ENCODE results near the gene SCOC.
A peak's percentile ranks its signal among the peaks of the same experiment; 100 is the strongest.

The SCOC gene

GRCh38 chr4:140373328-140374129 lies at the start of gene SCOC:
SCOC (plus strand) TSS chr4:140373646; CDS start chr4:140379171, 5,525 bp downstream.
- Mint-ChIP-seq H3K27me3 (ENCODE audit: low read depth) (no peaks in the 10 kb centered on the region), H3K27ac (peak within 1 kb of the TSS in 2 of 3 experiments; percentile 73 to 93), H3K9me3 (no peaks in the 10 kb centered on the region), H3K36me3 (ENCODE audit: low read depth) (no peaks in the 10 kb centered on the region), H3K4me1 (peaks cover 46% of the 10 kb centered on the region), H3K4me3 (peak within 1 kb of the TSS in 2 of 3 experiments; percentile 94 to 95)
- TF ChIP-seq, protein P1, sequence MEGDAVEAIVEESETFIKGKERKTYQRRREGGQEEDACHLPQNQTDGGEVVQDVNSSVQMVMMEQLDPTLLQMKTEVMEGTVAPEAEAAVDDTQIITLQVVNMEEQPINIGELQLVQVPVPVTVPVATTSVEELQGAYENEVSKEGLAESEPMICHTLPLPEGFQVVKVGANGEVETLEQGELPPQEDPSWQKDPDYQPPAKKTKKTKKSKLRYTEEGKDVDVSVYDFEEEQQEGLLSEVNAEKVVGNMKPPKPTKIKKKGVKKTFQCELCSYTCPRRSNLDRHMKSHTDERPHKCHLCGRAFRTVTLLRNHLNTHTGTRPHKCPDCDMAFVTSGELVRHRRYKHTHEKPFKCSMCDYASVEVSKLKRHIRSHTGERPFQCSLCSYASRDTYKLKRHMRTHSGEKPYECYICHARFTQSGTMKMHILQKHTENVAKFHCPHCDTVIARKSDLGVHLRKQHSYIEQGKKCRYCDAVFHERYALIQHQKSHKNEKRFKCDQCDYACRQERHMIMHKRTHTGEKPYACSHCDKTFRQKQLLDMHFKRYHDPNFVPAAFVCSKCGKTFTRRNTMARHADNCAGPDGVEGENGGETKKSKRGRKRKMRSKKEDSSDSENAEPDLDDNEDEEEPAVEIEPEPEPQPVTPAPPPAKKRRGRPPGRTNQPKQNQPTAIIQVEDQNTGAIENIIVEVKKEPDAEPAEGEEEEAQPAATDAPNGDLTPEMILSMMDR (IDR thresholded peaks at IDR 0.05; ENCODE audit: unreplicated experiment in 3 of 3): no peak

GRCh38 chr4:140326395-140326993 lies 47.0 kb upstream of the SCOC start:
- Mint-ChIP-seq H3K4me3 (no peak overlapping the region), H3K36me3 (ENCODE audit: low read depth) (no peaks in the 10 kb centered on the region), H3K9me3 (peaks cover 15% of the 10 kb centered on the region), H3K27ac (no peak overlapping the region), H3K4me1 (no peaks in the 10 kb centered on the region), H3K27me3 (ENCODE audit: low read depth) (no peaks in the 10 kb centered on the region)
- TF ChIP-seq, protein P1 (IDR thresholded peaks at IDR 0.05; ENCODE audit: unreplicated experiment in 3 of 3): peak; percentile 66 to 74 (median 71)

GRCh38 chr4:140330311-140330900 lies 43.0 kb upstream of the SCOC start:
- Mint-ChIP-seq H3K4me1 (no peaks in the 10 kb centered on the region), H3K27ac (no peak overlapping the region), H3K27me3 (ENCODE audit: low read depth) (no peaks in the 10 kb centered on the region), H3K36me3 (ENCODE audit: low read depth) (no peaks in the 10 kb centered on the region), H3K4me3 (no peak overlapping the region), H3K9me3 (no peaks in the 10 kb centered on the region)
- TF ChIP-seq, protein P1 (IDR thresholded peaks at IDR 0.05; ENCODE audit: unreplicated experiment in 3 of 3): peak; percentile 47 to 62 (median 55)

DNA sequence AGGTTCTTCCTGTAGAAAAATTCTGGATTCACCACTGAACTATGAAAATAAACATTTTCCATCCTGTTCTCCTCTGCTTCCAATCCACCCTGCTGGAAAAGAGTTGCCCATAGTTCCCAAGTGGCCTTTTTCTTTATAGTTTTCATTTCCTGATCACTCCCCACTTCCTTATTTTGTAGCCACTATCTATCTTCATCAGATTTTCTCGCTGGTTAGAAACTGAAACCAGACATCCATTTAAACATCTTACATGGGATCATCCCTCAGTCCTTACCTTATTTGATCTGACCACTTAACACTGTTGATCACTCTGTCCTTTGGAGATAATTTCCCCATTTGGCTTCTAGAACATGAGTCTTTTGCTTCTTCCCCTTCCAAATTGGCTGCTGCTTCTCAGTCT lies 42.2 kb upstream of the SCOC start:
- TF ChIP-seq, protein P1 (IDR thresholded peaks at IDR 0.05; ENCODE audit: unreplicated experiment in 3 of 3): no peak
- Mint-ChIP-seq H3K4me3 (no peak overlapping the region), H3K27ac (no peak overlapping the region), H3K36me3 (ENCODE audit: low read depth) (no peaks in the 10 kb centered on the region), H3K4me1 (no peaks in the 10 kb centered on the region), H3K27me3 (ENCODE audit: low read depth) (no peaks in the 10 kb centered on the region), H3K9me3 (no peaks in the 10 kb centered on the region)

GRCh38 chr4:140331876-140332275 lies 41.6 kb upstream of the SCOC start:
- Mint-ChIP-seq H3K27me3 (ENCODE audit: low read depth) (no peaks in the 10 kb centered on the region), H3K4me1 (no peaks in the 10 kb centered on the region), H3K36me3 (ENCODE audit: low read depth) (no peaks in the 10 kb centered on the region), H3K4me3 (no peak overlapping the region), H3K27ac (no peak overlapping the region), H3K9me3 (no peaks in the 10 kb centered on the region)
- TF ChIP-seq, protein P1 (IDR thresholded peaks at IDR 0.05; ENCODE audit: unreplicated experiment in 3 of 3): no peak

Data from nephron (organoid).